ENCODE results near the gene CD55. TPM values are rescaled to one million over a fixed set of nuclear protein-coding genes. Genes with fewer than 3 reads are reported as not detected.

The CD55 gene
- polyA plus RNA-seq, 1 of the 3 experiments (the other 2 are of a cell fraction), result 10.4 TPM

DNA sequence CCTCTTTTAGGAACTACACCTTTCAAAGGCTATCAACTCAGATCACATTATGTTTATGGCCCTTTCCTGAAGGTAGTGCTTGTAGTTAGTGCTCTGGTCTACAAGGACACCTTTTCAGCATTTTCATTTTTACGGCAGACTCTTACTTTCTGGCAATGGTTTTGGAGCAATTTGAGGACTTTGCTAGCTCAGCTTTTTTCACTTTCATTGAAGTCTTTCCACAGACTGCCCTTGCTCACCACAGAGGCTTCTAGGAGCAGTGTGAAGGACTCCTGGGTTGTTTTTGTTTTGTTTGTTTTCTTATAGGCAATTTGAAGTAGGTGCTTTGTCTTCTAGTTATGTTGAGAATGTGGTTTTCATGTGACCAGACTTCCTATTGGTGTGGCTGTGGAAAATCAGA lies 43.1 kb downstream of the CD55 start:
- CTCF ChIA-PET, result no interaction called here
- no peak overlapping the region for H3K27ac ChIP-seq (ENCODE audit: low read depth in 2 of 2, low read length in 1 of 2)
- no peaks in the 10 kb centered on the region for H3K9me3 ChIP-seq
- no peak overlapping the region for H2AFZ ChIP-seq (ENCODE audit: low read depth)
- POLR2A ChIA-PET, result no interaction called here
- H3K4me2 ChIP-seq, result no peak overlapping the region
- no peaks in the 10 kb centered on the region for H3K9me2 ChIP-seq
- no peaks in the 10 kb centered on the region for H4K20me1 ChIP-seq (ENCODE audit: insufficient read depth)
- no peak for DNase-seq
- H3K9ac ChIP-seq, result no peak overlapping the region
- H3F3A ChIP-seq (replicated peaks; ENCODE audit: insufficient read depth), result no peaks in the 10 kb centered on the region
- H3K27me3 ChIP-seq (ENCODE audit: insufficient read depth), result no peaks in the 10 kb centered on the region; the same call in 1 of the 2 replicates
- 44% methylated on average over 1 of the region's 1 CpG for WGBS (ENCODE audit: low lambda C conversion rate)
- TF ChIP-seq RFX5 (IDR thresholded peaks at IDR 0.05; ENCODE audit: low read length) (no peak), EP300 (IDR thresholded peaks at IDR 0.05; ENCODE audit: borderline replicate concordance in 1 of 2, low read depth in 1 of 2, low read length in 1 of 2) (no peak), RCOR1 (IDR thresholded peaks at IDR 0.05; ENCODE audit: low read length) (no peak), FOXM1 (IDR thresholded peaks at IDR 0.05; ENCODE audit: low read depth) (no peak), TEAD4 (IDR thresholded peaks at IDR 0.05; ENCODE audit: borderline replicate concordance, insufficient read depth) (no peak)
- TF ChIP-seq, protein P1, sequence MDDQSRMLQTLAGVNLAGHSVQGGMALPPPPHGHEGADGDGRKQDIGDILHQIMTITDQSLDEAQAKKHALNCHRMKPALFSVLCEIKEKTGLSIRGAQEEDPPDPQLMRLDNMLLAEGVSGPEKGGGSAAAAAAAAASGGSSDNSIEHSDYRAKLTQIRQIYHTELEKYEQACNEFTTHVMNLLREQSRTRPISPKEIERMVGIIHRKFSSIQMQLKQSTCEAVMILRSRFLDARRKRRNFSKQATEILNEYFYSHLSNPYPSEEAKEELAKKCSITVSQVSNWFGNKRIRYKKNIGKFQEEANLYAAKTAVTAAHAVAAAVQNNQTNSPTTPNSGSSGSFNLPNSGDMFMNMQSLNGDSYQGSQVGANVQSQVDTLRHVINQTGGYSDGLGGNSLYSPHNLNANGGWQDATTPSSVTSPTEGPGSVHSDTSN (IDR thresholded peaks at IDR 0.05), result no peak
- H3K36me3 ChIP-seq (replicated peaks in 1 of 2; ENCODE audit: control insufficient read depth in 1 of 2, insufficient read depth in 2 of 2, low read length in 1 of 2), result no peaks in the 10 kb centered on the region
- H3K4me1 ChIP-seq (ENCODE audit: control insufficient read depth in 1 of 2, insufficient read depth in 2 of 2, low read depth in 1 of 2, low read length in 1 of 2), result no peaks in the 10 kb centered on the region
- no peak overlapping the region for H3K4me3 ChIP-seq (ENCODE audit: low read depth in 2 of 2, low read length in 1 of 2)
- no peaks in the 10 kb centered on the region for H3K79me2 ChIP-seq (ENCODE audit: insufficient read depth)

DNA sequence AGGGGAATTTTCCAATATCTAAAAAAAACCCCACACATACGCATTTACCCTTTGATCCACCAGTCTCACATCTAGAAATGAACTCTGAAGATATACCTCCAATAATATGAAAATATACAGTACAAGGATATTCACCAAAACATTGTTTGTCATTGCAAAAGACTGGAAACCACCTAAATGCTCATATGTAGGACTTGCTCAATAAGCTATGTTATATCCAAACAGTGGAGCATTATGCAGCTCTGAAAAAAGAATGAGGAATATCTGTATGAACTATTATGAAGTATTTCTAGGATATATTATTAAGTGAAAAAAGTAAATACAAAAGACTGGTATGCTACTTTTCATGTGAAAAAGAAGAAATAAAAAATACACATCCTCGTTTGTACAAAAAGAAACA lies 43.6 kb downstream of the CD55 start:
- H3K4me1 ChIP-seq (ENCODE audit: control insufficient read depth in 1 of 2, insufficient read depth in 2 of 2, low read depth in 1 of 2, low read length in 1 of 2), result no peaks in the 10 kb centered on the region
- DNase-seq, result no peak
- ChIA-PET CTCF (no interaction called here), POLR2A (no interaction called here)
- H2AFZ ChIP-seq (ENCODE audit: low read depth), result no peak overlapping the region
- no peak overlapping the region for H3K9ac ChIP-seq
- H3K4me2 ChIP-seq, result no peak overlapping the region
- whole genome bisulfite sequencing (ENCODE audit: low lambda C conversion rate), result 6% methylated on average over 2 of the region's 2 CpGs
- H3K36me3 ChIP-seq (replicated peaks in 1 of 2; ENCODE audit: control insufficient read depth in 1 of 2, insufficient read depth in 2 of 2, low read length in 1 of 2), result no peaks in the 10 kb centered on the region
- no peaks in the 10 kb centered on the region for H3K9me3 ChIP-seq
- no peak overlapping the region for H3K27ac ChIP-seq (ENCODE audit: low read depth in 2 of 2, low read length in 1 of 2)
- no peaks in the 10 kb centered on the region for H4K20me1 ChIP-seq (ENCODE audit: insufficient read depth)
- TF ChIP-seq SIN3A (IDR thresholded peaks at IDR 0.05; ENCODE audit: borderline replicate concordance, low read depth, low read length) (no peak), TAF1 (IDR thresholded peaks at IDR 0.05; ENCODE audit: borderline replicate concordance, low read depth, low read length) (no peak), NRF1 (IDR thresholded peaks at IDR 0.05; ENCODE audit: low read depth, low read length) (no peak), EZH2phosphoT487 (IDR thresholded peaks at IDR 0.05; ENCODE audit: borderline replicate concordance, low read depth) (no peak), MXI1 (IDR thresholded peaks at IDR 0.05; ENCODE audit: low read depth, low read length) (no peak), POLR2AphosphoS5 (IDR thresholded peaks at IDR 0.05; ENCODE audit: low read depth, low read length) (no peak), ELF1 (IDR thresholded peaks at IDR 0.05) (no peak), TEAD4 (IDR thresholded peaks at IDR 0.05; ENCODE audit: borderline replicate concordance, insufficient read depth) (no peak)
- TF ChIP-seq, protein P2, sequence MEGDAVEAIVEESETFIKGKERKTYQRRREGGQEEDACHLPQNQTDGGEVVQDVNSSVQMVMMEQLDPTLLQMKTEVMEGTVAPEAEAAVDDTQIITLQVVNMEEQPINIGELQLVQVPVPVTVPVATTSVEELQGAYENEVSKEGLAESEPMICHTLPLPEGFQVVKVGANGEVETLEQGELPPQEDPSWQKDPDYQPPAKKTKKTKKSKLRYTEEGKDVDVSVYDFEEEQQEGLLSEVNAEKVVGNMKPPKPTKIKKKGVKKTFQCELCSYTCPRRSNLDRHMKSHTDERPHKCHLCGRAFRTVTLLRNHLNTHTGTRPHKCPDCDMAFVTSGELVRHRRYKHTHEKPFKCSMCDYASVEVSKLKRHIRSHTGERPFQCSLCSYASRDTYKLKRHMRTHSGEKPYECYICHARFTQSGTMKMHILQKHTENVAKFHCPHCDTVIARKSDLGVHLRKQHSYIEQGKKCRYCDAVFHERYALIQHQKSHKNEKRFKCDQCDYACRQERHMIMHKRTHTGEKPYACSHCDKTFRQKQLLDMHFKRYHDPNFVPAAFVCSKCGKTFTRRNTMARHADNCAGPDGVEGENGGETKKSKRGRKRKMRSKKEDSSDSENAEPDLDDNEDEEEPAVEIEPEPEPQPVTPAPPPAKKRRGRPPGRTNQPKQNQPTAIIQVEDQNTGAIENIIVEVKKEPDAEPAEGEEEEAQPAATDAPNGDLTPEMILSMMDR (IDR thresholded peaks at IDR 0.05), result no peak
- no peaks in the 10 kb centered on the region for H3F3A ChIP-seq (replicated peaks; ENCODE audit: insufficient read depth)
- H3K9me2 ChIP-seq, result no peaks in the 10 kb centered on the region
- H3K79me2 ChIP-seq (ENCODE audit: insufficient read depth), result no peaks in the 10 kb centered on the region
- no peak overlapping the region for H3K4me3 ChIP-seq (ENCODE audit: low read depth in 2 of 2, low read length in 1 of 2)
- no peaks in the 10 kb centered on the region; the same call in 1 of the 2 replicates for H3K27me3 ChIP-seq (ENCODE audit: insufficient read depth)
